ENCODE data around the gene CNOT6.

The CNOT6 gene

GRCh38 chr5:180613188-180613813, 119.1 kb downstream of the CNOT6 start:
- Histone ChIP-seq H3K36me3 (ENCODE audit: insufficient read depth, low read length) (no peaks in the 10 kb centered on the region), H3K27me3 (ENCODE audit: insufficient read depth, low read length, poor library complexity) (no peaks in the 10 kb centered on the region), H3K4me1 (ENCODE audit: insufficient read depth, low read length) (no peaks in the 10 kb centered on the region), H3K9ac (ENCODE audit: low read depth, low read length) (no peak overlapping the region), H3K9me3 (ENCODE audit: insufficient read depth, low read length, severe bottlenecking) (no peaks in the 10 kb centered on the region), H3K4me2 (ENCODE audit: insufficient read depth, low read length) (no peak overlapping the region), H3K79me2 (ENCODE audit: insufficient read depth, low read length) (no peaks in the 10 kb centered on the region), H3K27ac (ENCODE audit: low read length) (no peak overlapping the region), H4K20me1 (ENCODE audit: insufficient read depth, low read length) (no peaks in the 10 kb centered on the region; the same call in 1 of the 2 replicates), H3K4me3 (ENCODE audit: low read depth in 1 of 2, low read length in 2 of 2) (no peak overlapping the region), H2AFZ (ENCODE audit: low read depth, low read length) (no peak overlapping the region)
- ATAC-seq (ENCODE audit: insufficient read depth, low read depth): no peak
- TF ChIP-seq CTCF (IDR thresholded peaks at IDR 0.05; ENCODE audit: borderline replicate concordance, extremely low read depth, low read length, poor library complexity, severe bottlenecking) (no peak), EZH2 (IDR thresholded peaks at IDR 0.05; ENCODE audit: borderline replicate concordance, low read depth, low read length, severe bottlenecking) (no peak)
- no peak for DNase-seq

GRCh38 chr5:180613814-180614188, 119.6 kb downstream of the CNOT6 start:
- Histone ChIP-seq H3K4me2 (ENCODE audit: insufficient read depth, low read length) (no peak overlapping the region), H3K4me1 (ENCODE audit: insufficient read depth, low read length) (no peaks in the 10 kb centered on the region), H2AFZ (ENCODE audit: low read depth, low read length) (no peak overlapping the region), H3K27me3 (ENCODE audit: insufficient read depth, low read length, poor library complexity) (no peaks in the 10 kb centered on the region), H3K27ac (ENCODE audit: low read length) (no peak overlapping the region), H3K79me2 (ENCODE audit: insufficient read depth, low read length) (no peaks in the 10 kb centered on the region), H4K20me1 (ENCODE audit: insufficient read depth, low read length) (no peaks in the 10 kb centered on the region; the same call in 1 of the 2 replicates), H3K4me3 (ENCODE audit: low read depth in 1 of 2, low read length in 2 of 2) (no peak overlapping the region), H3K9me3 (ENCODE audit: insufficient read depth, low read length, severe bottlenecking) (no peaks in the 10 kb centered on the region), H3K9ac (ENCODE audit: low read depth, low read length) (no peak overlapping the region), H3K36me3 (ENCODE audit: insufficient read depth, low read length) (no peaks in the 10 kb centered on the region)
- ATAC-seq (ENCODE audit: insufficient read depth, low read depth): no peak
- TF ChIP-seq EZH2 (IDR thresholded peaks at IDR 0.05; ENCODE audit: borderline replicate concordance, low read depth, low read length, severe bottlenecking) (no peak), CTCF (IDR thresholded peaks at IDR 0.05; ENCODE audit: borderline replicate concordance, extremely low read depth, low read length, poor library complexity, severe bottlenecking) (no peak)
- no peak for DNase-seq

GRCh38 chr5:180618487-180618828, 124.3 kb downstream of the CNOT6 start:
- H3K9ac ChIP-seq (ENCODE audit: low read depth, low read length): no peak overlapping the region
- no peak overlapping the region for H3K4me3 ChIP-seq (ENCODE audit: low read depth in 1 of 2, low read length in 2 of 2)
- no peak overlapping the region for H2AFZ ChIP-seq (ENCODE audit: low read depth, low read length)
- no peaks in the 10 kb centered on the region for H3K36me3 ChIP-seq (ENCODE audit: insufficient read depth, low read length)
- H3K4me1 ChIP-seq (ENCODE audit: insufficient read depth, low read length): peaks cover 4% of the 10 kb centered on the region
- H3K27me3 ChIP-seq (ENCODE audit: insufficient read depth, low read length, poor library complexity): no peaks in the 10 kb centered on the region
- no peak for DNase-seq
- H3K9me3 ChIP-seq (ENCODE audit: insufficient read depth, low read length, severe bottlenecking): no peaks in the 10 kb centered on the region
- ATAC-seq (ENCODE audit: insufficient read depth, low read depth): no peak
- H3K4me2 ChIP-seq (ENCODE audit: insufficient read depth, low read length): no peak overlapping the region
- no peaks in the 10 kb centered on the region for H3K79me2 ChIP-seq (ENCODE audit: insufficient read depth, low read length)
- no peak overlapping the region for H3K27ac ChIP-seq (ENCODE audit: low read length)
- H4K20me1 ChIP-seq (ENCODE audit: insufficient read depth, low read length): no peaks in the 10 kb centered on the region; the same call in 1 of the 2 replicates
- TF ChIP-seq EZH2 (IDR thresholded peaks at IDR 0.05; ENCODE audit: borderline replicate concordance, low read depth, low read length, severe bottlenecking): no peak
- TF ChIP-seq CTCF (IDR thresholded peaks at IDR 0.05; ENCODE audit: borderline replicate concordance, extremely low read depth, low read length, poor library complexity, severe bottlenecking): no peak
